Measurements from ENCODE around the gene TUBGCP3.

Gene TUBGCP3

GRCh38 chr13:112526146-112526853 lies 61.7 kb downstream of the TUBGCP3 start:
- H3K4me3 ChIP-seq (ENCODE audit: low read length) = no peak overlapping the region
- no peaks in the 10 kb centered on the region for H3K4me1 ChIP-seq (ENCODE audit: insufficient read depth, low read length)

GRCh38 chr13:112525356-112525945 lies 62.5 kb downstream of the TUBGCP3 start:
- no peak overlapping the region for H2AFZ ChIP-seq (ENCODE audit: low read depth, low read length)
- peaks cover 37% of the 10 kb centered on the region for H3K36me3 ChIP-seq (ENCODE audit: insufficient read depth, low read length)
- H3K9me3 ChIP-seq (ENCODE audit: low read length) = peaks cover 5% of the 10 kb centered on the region
- no peaks in the 10 kb centered on the region for H3K4me1 ChIP-seq (ENCODE audit: insufficient read depth, low read length)
- H3K27me3 ChIP-seq (ENCODE audit: insufficient read depth, low read length) = no peaks in the 10 kb centered on the region
- no peak overlapping the region for H3K4me3 ChIP-seq (ENCODE audit: low read length)

More at GRCh38 chr13:112526146-112526853, 61.7 kb downstream of the TUBGCP3 start:
- no peak overlapping the region for H2AFZ ChIP-seq (ENCODE audit: low read depth, low read length)
- peaks cover 5% of the 10 kb centered on the region for H3K9me3 ChIP-seq (ENCODE audit: low read length)
- peaks cover 28% of the 10 kb centered on the region for H3K36me3 ChIP-seq (ENCODE audit: insufficient read depth, low read length)
- H3K27me3 ChIP-seq (ENCODE audit: insufficient read depth, low read length) = no peaks in the 10 kb centered on the region

- no peaks in the 10 kb centered on the region for H3K4me1 ChIP-seq (ENCODE audit: insufficient read depth, low read length)
- H3K4me3 ChIP-seq (ENCODE audit: low read length) = no peak overlapping the region
- peaks cover 56% of the 10 kb centered on the region for H3K36me3 ChIP-seq (ENCODE audit: insufficient read depth, low read length)
- no peak overlapping the region for H2AFZ ChIP-seq (ENCODE audit: low read depth, low read length)
- peaks cover 5% of the 10 kb centered on the region for H3K9me3 ChIP-seq (ENCODE audit: low read length)
- H3K27me3 ChIP-seq (ENCODE audit: insufficient read depth, low read length) = no peaks in the 10 kb centered on the region
Observed at GRCh38 chr13:112522578-112522977, 65.4 kb downstream of the TUBGCP3 start.

DNA sequence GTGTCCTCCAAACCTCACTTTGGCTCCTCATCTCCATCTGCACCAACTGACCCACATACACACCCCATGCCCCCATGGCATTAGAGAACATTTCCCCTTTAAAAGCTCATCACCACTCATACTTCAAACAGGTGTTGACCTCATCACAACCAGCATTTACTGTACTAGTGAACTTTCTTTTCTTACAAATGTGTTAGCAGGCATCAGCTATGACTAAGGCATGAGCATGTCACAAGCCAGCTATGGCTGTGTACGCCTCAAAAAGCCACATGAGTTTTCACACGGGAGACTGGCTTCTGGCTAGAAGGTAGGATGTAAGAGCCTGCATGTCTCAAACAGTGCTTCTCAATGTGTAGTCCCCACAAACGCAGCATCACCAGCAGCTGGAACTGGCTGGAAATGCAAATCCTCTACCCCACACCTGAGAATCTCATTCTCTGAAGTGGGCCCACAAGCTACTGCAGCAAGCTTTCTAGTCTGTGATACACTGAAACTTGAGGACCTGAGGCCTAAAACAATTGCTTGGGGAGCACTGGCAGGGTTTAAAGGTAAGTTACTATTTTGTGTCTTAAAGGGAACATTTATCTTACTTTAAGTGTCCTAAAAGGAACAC lies 66.8 kb downstream of the TUBGCP3 start:
- H3K36me3 ChIP-seq (ENCODE audit: insufficient read depth, low read length) = peaks cover 60% of the 10 kb centered on the region
- no peaks in the 10 kb centered on the region for H3K9me3 ChIP-seq (ENCODE audit: low read length)
- H2AFZ ChIP-seq (ENCODE audit: low read depth, low read length) = no peak overlapping the region
- no peaks in the 10 kb centered on the region for H3K27me3 ChIP-seq (ENCODE audit: insufficient read depth, low read length)
- no peaks in the 10 kb centered on the region for H3K4me1 ChIP-seq (ENCODE audit: insufficient read depth, low read length)
- no peak overlapping the region for H3K4me3 ChIP-seq (ENCODE audit: low read length)

DNA sequence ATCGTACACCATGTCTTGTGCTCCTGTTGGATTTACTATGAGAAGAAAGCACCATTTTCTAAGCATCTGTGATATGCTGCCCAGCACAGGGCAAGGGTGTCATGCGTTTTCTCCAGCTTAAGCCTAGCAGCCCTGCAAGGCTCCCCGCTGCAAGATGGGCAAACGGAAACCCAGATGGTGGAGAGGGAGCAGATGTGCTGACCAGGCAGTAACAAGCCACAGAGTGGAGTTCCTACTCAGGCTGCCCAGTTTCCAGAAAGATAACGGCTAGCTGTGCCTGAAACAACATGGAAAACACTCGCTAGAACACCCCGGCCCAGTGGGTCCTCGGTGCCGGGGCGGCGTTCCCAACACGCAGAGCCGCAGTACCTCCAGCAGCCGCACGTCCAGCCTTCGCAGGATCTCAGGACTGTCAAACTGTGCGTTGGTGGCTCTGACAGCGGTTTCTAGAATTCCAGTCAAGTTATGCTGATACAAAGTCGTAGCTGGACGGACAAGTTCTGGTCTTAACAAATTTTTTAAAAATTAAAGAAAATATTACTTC lies 68.4 kb downstream of the TUBGCP3 start:
- H3K9me3 ChIP-seq (ENCODE audit: low read length) = no peaks in the 10 kb centered on the region
- no peaks in the 10 kb centered on the region for H3K27me3 ChIP-seq (ENCODE audit: insufficient read depth, low read length)
- H3K4me3 ChIP-seq (ENCODE audit: low read length) = no peak overlapping the region
- H2AFZ ChIP-seq (ENCODE audit: low read depth, low read length) = no peak overlapping the region
- H3K4me1 ChIP-seq (ENCODE audit: insufficient read depth, low read length) = no peaks in the 10 kb centered on the region
- peaks cover 61% of the 10 kb centered on the region for H3K36me3 ChIP-seq (ENCODE audit: insufficient read depth, low read length)

DNA sequence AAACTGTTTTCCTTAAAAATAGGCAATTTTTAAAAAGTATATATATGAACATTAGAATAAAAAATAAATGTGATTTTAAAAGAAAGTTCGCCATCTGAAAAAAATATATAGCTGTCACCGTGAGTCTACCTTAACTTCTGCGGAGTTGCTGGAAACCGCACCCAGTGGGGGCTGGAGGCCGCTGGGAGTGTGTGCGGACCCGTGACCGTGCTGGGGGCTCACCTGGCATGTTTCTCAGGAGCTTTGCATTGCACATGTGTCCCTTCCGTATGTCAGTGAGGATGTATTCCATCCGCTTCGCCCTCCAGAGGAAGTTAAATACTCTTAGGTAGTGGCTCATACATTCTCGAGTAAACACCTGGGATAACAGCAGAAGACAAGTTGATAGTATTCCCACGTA lies 71.7 kb downstream of the TUBGCP3 start:
- Histone ChIP-seq H3K36me3 (ENCODE audit: insufficient read depth, low read length) (peaks cover 50% of the 10 kb centered on the region), H3K4me3 (ENCODE audit: low read length) (no peak overlapping the region), H3K9me3 (ENCODE audit: low read length) (no peaks in the 10 kb centered on the region), H2AFZ (ENCODE audit: low read depth, low read length) (no peak overlapping the region), H3K4me1 (ENCODE audit: insufficient read depth, low read length) (no peaks in the 10 kb centered on the region), H3K27me3 (ENCODE audit: insufficient read depth, low read length) (no peaks in the 10 kb centered on the region)

DNA sequence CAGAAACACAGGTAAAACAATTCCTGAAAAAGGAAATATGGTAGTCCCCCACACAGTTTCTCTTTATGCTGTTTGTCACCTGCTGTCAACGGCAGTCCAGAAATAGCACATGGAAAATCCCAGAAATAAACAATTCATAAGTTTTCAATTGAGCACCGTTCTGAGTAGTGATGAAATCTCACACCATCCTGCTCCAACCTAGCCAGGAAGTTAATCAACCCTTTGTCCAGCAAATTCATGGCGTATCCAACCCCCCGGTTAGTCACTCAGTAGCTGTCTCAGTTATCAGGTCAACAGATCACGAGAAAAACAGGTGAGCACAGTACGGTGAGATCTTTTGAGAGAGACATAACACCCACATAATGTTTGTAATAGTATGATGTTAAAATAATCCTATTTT lies 74.2 kb downstream of the TUBGCP3 start:
- H3K4me3 ChIP-seq (ENCODE audit: low read length) = no peak overlapping the region
- peaks cover 40% of the 10 kb centered on the region for H3K36me3 ChIP-seq (ENCODE audit: insufficient read depth, low read length)
- H3K27me3 ChIP-seq (ENCODE audit: insufficient read depth, low read length) = no peaks in the 10 kb centered on the region
- H3K9me3 ChIP-seq (ENCODE audit: low read length) = no peaks in the 10 kb centered on the region
- H3K4me1 ChIP-seq (ENCODE audit: insufficient read depth, low read length) = peaks cover 2% of the 10 kb centered on the region
- no peak overlapping the region for H2AFZ ChIP-seq (ENCODE audit: low read depth, low read length)

- H2AFZ ChIP-seq (ENCODE audit: low read depth, low read length) = no peak overlapping the region
- H3K27me3 ChIP-seq (ENCODE audit: insufficient read depth, low read length) = no peaks in the 10 kb centered on the region
- peaks cover 3% of the 10 kb centered on the region for H3K4me1 ChIP-seq (ENCODE audit: insufficient read depth, low read length)
- H3K9me3 ChIP-seq (ENCODE audit: low read length) = no peaks in the 10 kb centered on the region
- H3K36me3 ChIP-seq (ENCODE audit: insufficient read depth, low read length) = peaks cover 26% of the 10 kb centered on the region
- no peak overlapping the region for H3K4me3 ChIP-seq (ENCODE audit: low read length)
Observed at GRCh38 chr13:112510987-112511685, 76.8 kb downstream of the TUBGCP3 start.

DNA sequence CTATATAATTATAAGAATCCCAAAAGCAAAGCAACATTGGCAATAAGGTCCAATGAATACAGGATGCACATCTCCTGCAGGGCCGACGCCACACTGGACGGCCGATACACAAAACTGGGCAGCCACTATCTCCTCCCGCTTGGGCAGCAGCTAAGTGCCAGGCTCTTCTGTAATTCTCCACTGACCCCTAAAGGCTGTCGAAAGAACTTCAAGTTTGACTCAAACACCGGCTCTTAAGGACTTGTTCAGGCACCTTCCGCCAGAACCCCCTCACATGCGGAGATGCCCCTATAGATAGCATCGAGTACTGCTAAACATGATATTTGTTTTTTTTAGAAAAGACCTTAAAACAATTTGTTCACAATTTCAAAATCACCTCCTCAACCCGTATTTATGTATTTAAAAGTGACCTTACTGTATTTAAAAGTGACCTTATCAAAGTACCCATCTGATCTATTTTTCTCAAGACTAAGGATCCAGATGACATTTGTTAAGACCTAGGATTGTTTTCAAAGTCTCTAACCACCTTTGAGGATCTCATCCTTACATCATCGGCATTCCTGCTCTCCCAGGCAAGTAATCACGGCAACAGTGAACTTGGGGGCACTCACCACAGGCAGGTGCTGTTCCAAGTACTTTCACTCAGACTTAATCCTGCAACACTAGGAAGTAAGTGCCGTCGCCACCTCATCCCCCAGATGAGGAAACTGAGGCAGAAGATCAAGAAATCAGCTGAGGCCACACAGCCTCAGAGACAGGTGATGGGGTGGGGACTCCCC lies 77.8 kb downstream of the TUBGCP3 start:
- no peak overlapping the region for H2AFZ ChIP-seq (ENCODE audit: low read depth, low read length)
- H3K9me3 ChIP-seq (ENCODE audit: low read length) = no peaks in the 10 kb centered on the region
- H3K4me1 ChIP-seq (ENCODE audit: insufficient read depth, low read length) = peaks cover 13% of the 10 kb centered on the region
- H3K27me3 ChIP-seq (ENCODE audit: insufficient read depth, low read length) = no peaks in the 10 kb centered on the region
- no peak overlapping the region for H3K4me3 ChIP-seq (ENCODE audit: low read length)
- H3K36me3 ChIP-seq (ENCODE audit: insufficient read depth, low read length) = peaks cover 27% of the 10 kb centered on the region

DNA sequence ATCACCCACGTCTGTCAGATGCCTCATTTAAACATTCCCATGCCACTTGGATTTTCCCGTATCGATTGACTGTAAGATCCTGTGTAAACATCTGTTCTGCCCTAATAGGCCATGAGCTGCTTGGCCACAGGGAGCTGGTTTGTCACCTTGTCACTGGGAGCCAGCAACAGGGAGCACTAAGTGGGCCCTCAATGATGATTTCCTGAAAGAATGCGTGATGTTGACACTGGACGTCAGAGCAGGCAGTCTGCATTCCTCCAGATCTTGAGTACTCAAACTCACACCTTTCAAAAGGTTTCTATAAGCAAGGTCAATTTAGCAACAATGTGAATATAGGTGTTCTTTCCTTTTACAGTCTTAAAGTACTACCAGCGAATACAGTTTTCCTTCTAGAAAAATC lies 78.8 kb downstream of the TUBGCP3 start:
- no peaks in the 10 kb centered on the region for H3K9me3 ChIP-seq (ENCODE audit: low read length)
- H2AFZ ChIP-seq (ENCODE audit: low read depth, low read length) = no peak overlapping the region
- no peak overlapping the region for H3K4me3 ChIP-seq (ENCODE audit: low read length)
- H3K27me3 ChIP-seq (ENCODE audit: insufficient read depth, low read length) = no peaks in the 10 kb centered on the region
- H3K4me1 ChIP-seq (ENCODE audit: insufficient read depth, low read length) = peaks cover 16% of the 10 kb centered on the region
- H3K36me3 ChIP-seq (ENCODE audit: insufficient read depth, low read length) = peaks cover 24% of the 10 kb centered on the region

DNA sequence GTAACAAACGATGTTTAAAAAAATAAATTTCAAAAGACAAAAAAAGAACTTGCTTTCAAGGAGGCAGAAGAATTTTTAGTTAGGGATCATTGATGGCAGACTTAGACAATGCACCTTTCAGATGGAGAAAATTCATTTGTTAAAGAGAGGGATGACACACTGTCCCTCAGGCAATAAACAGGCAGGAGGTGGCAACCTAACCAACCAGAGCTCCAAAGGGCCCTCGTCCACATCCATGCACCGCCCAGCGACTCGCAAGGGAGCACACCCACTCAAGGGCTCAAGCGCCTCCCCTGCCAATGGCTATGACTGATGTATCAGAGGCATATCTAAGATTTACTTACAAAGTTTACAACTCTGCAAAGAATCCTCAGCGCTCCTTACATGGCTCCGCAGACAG lies 81.9 kb downstream of the TUBGCP3 start:
- peaks cover 44% of the 10 kb centered on the region for H3K36me3 ChIP-seq (ENCODE audit: insufficient read depth, low read length)

DNA sequence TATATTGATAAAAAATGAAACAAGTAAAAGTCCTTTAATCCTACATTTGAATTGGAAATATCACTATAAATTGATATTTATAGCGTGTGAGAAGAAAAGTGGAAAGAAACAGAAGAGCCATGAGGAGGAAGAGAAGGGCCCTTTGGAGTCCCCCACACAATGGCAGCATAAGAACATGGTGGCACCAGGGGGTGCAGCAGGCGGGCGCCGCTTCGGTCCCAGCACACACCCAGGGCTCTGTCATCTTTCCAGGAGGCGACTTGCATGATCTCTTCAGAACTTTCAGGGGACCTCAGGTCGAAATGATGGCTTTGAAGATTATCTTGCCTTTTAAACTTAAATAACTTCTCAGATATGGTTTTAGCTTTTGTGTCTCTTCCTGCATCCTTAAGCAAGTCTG lies 91.8 kb downstream of the TUBGCP3 start:
- no peaks in the 10 kb centered on the region for H3K4me1 ChIP-seq (ENCODE audit: insufficient read depth, low read length)
- no peaks in the 10 kb centered on the region for H3K9me3 ChIP-seq (ENCODE audit: low read length)
- no peak overlapping the region for H3K4me3 ChIP-seq (ENCODE audit: low read length)
- no peaks in the 10 kb centered on the region for H3K27me3 ChIP-seq (ENCODE audit: insufficient read depth, low read length)
- H2AFZ ChIP-seq (ENCODE audit: low read depth, low read length) = no peak overlapping the region
- peaks cover 32% of the 10 kb centered on the region for H3K36me3 ChIP-seq (ENCODE audit: insufficient read depth, low read length)

More for the DNA sequence above, 81.9 kb downstream of the TUBGCP3 start:
- Histone ChIP-seq H3K4me1 (ENCODE audit: insufficient read depth, low read length) (peaks cover 16% of the 10 kb centered on the region), H2AFZ (ENCODE audit: low read depth, low read length) (no peak overlapping the region), H3K4me3 (ENCODE audit: low read length) (no peak overlapping the region), H3K27me3 (ENCODE audit: insufficient read depth, low read length) (no peaks in the 10 kb centered on the region), H3K9me3 (ENCODE audit: low read length) (no peaks in the 10 kb centered on the region)

Measured in neuron (in vitro differentiated cells).